ENCODE results near the gene TSPYL2. TPM values are rescaled to one million over a fixed set of nuclear protein-coding genes. Genes with fewer than 3 reads are reported as not detected.
A peak's percentile ranks its signal among the peaks of the same experiment; 100 is the strongest.

The TSPYL2 gene
- total RNA-seq, 1 donor from 2014 or later = 33.4 TPM

DNA sequence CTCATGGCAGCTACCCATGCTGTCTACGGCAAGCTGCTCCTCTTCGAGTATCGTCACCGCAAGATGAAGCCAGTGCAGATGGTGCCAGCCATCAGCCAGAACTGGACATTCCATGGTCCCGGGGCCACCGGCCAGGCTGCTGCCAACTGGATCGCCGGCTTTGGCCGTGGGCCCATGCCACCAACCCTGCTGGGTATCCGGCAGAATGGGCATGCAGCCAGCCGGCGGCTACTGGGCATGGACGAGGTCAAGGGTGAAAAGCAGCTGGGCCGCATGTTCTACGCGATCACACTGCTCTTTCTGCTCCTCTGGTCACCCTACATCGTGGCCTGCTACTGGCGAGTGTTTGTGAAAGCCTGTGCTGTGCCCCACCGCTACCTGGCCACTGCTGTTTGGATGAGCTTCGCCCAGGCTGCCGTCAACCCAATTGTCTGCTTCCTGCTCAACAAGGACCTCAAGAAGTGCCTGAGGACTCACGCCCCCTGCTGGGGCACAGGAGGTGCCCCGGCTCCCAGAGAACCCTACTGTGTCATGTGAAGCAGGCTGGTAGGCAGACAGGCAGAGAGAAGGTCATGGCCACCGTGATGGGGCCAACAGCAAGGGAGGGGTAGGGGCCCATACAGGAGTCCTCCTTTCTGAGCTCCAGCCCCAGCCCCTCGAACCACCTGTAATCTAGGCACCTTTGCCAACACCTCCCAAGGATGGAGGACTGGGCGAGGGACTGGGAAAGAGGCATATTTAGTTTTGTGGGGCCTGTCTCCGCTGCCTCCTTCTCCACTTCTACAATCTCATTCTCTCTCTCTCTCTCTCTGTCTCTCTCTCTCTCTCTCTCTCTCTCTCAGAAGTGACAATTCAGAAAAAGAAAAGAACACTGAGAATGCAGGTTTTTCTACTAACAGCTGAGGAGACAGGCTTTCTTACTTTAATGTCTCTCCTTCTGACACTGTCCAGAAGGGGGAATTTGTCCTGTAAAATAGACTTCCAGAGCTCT is 4.7 kb upstream of the TSPYL2 start:
- DNase-seq (no peak), ATAC-seq (ENCODE audit: poor library complexity) (no peak)
- intact Hi-C loops (cut with DNase I) = no loop called here

DNA sequence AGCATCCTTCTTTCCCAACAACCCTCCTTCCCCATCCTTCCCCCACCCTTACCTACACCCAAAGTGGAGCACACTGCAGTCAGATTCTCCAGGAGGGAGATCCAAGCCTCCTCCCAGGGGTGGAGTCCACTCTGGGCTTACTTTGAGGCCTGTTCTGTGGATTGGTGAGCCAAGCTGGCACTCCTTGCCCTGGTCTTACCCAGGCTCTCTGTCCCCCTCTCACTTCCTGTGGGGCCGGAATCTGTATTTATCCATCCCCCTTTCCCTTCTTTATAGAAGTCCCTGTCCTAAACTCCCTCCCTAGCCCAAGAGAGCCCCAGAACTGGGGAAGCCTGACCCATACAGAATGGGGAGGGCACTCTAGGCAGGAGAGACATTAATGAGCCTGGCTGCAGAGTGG is 3.2 kb upstream of the TSPYL2 start:
- intact Hi-C loops (cut with DNase I) = no loop called here
- no peak for DNase-seq
- no peak for ATAC-seq (ENCODE audit: poor library complexity)

DNA sequence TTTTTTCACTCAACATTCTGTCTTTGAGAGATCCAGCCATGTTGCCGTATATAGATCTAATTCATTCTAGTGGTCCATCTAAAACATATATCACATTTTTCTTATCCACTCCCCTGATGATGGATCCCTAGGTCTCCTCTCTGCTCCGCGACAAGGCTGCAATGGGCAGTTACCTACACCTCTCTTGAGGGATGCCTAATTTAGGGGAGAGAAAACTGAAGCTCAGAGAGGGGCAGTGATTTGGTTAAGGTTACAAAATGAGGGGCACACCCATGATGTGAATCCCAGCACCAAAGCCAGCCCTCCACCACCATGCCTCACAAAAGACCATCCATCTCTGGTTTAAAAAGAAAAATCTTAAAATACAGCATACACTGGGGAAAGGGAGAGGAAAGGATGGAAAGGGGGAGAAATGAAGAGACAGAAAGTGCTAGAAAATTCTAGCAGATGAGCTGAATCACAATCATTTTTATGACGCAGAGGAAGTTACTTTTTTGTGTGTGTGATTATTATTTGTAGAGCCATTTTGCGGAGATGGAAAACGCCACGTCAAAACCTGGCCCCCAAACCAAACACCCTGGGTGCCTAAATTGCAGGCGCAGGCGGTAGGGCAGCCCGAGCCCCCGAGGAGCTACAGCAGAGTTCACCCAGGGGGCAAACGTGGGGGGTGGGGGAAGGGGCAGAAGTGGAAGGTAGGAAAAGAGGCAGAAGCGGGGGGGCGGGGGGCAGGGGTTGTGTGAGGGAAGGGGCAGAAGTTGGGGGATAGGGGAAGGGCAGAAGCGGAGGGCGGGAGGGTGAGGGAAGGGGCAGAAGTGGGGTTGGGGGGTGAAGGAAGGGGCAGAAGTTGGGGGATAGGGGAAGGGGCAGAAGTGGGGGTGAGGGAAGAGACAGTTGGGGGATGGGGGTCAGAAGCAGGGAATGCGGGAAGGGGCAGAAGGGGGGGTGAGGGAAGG is 1.3 kb upstream of the TSPYL2 start:
- DNase-seq = no peak
- ATAC-seq (ENCODE audit: poor library complexity) = no peak
- intact Hi-C loops (cut with DNase I) = no loop called here

DNA sequence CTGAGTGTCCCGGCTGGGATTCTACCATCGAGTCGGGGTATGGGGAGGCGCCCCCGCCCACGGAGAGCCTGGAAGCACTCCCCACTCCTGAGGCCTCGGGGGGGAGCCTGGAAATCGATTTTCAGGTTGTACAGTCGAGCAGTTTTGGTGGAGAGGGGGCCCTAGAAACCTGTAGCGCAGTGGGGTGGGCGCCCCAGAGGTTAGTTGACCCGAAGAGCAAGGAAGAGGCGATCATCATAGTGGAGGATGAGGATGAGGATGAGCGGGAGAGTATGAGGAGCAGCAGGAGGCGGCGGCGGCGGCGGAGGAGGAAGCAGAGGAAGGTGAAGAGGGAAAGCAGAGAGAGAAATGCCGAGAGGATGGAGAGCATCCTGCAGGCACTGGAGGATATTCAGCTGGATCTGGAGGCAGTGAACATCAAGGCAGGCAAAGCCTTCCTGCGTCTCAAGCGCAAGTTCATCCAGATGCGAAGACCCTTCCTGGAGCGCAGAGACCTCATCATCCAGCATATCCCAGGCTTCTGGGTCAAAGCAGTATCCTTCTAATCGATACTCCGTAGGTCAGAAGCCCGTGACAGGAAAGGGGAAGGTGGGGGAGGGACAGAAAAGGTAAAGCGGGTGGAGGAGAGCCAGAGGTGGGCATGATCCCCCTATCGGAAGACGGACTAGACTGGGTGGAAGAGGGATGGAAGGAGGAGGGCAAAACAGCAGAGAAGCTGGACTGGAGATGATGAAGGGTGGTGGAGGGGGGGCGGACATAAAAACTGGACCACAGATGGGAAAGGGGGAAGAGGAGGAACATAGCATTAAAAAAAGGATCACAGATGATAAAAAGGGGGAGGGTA is 828 bp downstream of the TSPYL2 start:
- DNase-seq (no peak), ATAC-seq (ENCODE audit: poor library complexity) (no peak)
- intact Hi-C loops (cut with DNase I) = no loop called here

DNA sequence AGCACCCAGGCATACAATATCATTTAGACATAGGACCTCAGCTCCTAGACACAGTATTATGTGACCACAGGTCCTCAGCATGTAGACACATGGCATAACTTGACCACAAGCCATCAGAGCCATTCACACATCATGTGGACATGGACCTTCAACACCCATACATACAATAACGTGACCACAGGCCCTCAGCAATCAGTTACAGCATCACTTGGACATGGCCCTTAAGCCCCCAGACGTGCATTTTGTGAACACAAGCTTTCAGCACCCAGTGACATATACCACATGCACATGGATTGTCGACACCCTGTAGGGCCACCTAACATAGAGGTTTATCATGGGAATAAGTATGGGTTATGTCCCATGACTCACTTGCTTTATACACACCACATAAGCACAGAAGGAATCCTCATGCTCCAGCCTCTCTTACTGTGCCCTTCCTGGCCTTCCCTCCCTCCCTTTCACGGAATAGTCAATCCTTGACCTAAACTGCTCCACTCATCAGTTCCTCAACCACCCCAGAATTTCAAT is 1.9 kb downstream of the TSPYL2 start:
- intact Hi-C loops (cut with DNase I) = no loop called here
- ATAC-seq (ENCODE audit: poor library complexity) (no peak), DNase-seq (no peak)

DNA sequence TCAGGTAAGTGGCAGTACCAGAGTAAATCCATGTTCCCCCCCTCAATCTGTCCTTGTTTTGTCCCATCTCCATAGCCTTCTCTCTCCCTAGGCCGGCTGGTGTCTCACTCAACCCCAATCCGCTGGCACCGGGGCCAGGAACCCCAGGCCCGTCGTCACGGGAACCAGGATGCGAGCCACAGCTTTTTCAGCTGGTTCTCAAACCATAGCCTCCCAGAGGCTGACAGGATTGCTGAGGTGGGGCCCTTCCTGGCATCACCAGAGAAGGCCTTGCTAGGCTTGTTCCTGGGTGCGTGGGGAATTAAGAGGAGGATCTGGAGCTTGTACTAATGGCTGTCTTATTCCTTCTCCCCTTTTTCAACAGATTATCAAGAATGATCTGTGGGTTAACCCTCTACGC is 2.7 kb downstream of the TSPYL2 start:
- intact Hi-C loops (cut with DNase I) = no loop called here
- ATAC-seq (ENCODE audit: poor library complexity) = no peak
- DNase-seq = no peak

DNA sequence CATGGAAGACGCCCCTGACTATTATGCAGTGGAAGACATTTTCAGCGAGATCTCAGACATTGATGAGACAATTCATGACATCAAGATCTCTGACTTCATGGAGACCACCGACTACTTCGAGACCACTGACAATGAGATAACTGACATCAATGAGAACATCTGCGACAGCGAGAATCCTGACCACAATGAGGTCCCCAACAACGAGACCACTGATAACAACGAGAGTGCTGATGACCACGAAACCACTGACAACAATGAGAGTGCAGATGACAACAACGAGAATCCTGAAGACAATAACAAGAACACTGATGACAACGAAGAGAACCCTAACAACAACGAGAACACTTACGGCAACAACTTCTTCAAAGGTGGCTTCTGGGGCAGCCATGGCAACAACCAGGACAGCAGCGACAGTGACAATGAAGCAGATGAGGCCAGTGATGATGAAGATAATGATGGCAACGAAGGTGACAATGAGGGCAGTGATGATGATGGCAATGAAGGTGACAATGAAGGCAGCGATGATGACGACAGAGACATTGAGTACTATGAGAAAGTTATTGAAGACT is 3.6 kb downstream of the TSPYL2 start:
- ATAC-seq (ENCODE audit: poor library complexity) (no peak), DNase-seq (no peak)
- intact Hi-C loops (cut with DNase I) = no loop called here

DNA sequence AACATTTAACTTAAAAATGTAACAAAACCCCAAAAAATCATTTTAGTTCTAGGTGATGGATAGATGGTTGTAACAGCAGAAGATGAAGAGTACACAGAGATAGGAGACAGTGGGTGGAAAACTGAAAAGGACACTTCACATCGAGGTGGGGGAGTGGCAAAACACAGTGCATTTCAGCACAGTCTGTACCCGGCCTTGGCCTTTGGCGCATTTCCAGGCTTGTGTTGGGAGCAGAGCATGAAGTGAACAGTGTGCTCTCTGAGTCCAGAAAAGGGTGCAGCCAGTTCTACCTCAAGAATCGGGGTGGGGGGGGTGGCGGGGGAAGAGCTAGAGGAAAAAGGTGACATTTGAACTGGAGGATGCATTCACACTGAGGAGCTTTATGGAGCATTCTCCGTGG is 4.3 kb downstream of the TSPYL2 start:
- intact Hi-C loops (cut with DNase I) = no loop called here
- DNase-seq (peak; percentile 79), ATAC-seq (ENCODE audit: poor library complexity) (peak; percentile 8)

DNA sequence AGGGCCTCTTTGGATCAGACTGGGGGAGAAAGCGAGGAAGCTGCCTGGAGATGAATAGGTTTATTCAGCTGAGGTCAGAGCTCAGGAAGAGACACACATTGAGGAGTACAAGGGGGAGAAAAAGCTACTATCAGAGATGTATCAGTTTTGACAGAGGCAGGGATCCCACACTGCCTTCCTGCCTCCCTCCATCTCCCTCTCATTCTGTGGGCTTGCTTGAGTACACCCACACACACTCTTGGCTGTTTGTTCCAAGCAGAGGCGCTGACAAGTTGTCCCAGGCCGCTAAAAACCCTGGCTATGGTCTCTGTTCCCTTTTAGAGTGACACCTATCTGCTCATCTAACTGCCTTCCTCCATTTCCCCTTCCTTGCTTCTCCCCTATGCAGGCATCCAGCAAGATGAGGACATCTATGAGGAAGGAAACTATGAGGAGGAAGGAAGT is 5.2 kb downstream of the TSPYL2 start:
- intact Hi-C loops (cut with DNase I) = no loop called here
- ATAC-seq (ENCODE audit: poor library complexity) = no peak
- DNase-seq = no peak

DNA sequence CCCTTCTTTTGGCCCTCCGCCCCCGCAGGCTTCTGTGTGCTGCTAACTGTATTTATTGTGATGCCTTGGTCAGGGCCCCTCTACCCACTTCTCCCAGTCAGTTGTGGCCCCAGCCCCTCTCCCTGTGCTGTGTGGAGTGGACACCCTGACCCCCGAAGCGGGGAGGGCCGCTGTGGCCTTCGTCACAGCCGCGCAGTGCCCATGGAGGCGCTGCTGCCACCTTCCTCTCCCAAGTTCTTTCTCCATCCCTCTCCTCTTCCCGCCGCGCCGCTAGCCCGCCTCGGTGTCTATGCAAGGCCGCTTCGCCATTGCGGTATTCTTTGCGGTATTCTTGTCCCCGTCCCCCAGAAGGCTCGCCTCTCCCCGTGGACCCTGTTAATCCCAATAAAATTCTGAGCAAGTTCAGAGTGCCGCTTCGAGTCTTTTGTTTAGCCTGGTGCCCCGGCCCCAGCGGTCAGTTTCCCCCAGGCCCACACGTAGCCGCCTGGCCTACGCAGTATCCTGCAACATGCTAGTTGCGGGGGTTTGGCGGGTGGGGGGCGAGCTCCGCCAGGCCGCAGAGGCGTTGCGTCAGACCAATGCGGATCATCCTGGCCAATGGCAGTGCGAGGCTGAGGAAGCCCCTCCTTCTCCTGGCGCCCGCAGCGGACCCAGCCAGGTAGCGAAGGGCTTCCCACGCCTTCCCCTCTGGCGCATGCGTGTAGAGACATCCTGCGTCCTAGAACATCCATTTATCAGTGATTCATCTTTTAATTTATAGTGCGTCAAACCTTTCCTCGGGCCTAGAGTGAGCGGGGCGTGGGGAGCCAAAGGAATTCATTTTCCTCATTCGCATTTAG is 6.2 kb downstream of the TSPYL2 start:
- DNase-seq = peak; percentile 87
- intact Hi-C loops (cut with DNase I) = no loop called here
- peak; percentile 90 for ATAC-seq (ENCODE audit: poor library complexity)

DNA sequence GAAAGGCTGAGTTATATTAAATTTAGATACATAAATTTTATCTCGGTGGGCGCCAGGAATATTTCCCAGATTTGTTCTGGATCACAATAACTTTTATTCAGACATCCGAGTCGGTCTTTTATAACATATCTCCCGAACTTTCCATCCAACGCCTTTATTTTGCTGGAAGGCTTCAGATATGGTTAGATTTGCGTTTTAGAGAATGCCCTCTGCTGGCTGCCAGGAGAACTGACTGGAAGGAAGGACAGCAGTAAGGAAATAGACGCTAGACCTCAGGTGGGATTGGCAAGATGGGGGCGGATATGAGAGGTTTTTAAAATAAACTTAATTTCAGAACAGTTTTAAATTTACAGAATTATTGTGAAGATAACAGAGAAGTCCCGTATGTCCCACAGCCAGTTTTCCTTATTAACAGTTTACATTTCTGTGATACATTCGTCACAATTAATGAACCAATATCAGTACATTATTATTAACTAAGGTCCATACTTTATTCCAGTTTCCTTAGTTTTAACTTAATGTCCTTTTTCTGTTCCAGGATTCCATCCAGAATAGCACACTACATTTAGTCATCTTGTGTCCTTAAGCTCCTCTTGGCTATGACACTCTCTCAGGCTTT is 7.2 kb downstream of the TSPYL2 start:
- intact Hi-C loops (cut with DNase I) = no loop called here
- ATAC-seq (ENCODE audit: poor library complexity) = peak; percentile 41

DNA sequence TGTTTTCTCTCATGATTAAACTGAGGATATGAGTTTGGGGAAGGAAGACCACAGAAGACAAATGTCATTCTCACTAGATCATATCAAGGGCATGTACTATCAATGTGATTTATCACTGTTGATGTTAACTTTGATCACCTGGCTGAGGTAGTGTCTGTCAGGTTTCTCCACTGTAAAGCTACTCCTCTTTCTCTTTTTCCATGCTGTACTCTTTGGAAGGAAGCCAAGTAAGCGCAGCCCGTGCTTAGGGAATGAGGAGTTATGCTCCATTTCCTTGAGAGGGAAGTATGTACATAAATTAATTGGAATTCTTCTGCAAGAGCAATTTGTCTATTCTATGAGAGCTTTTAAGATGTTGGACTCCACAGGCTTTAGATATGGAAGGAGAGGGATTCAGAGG is 7.8 kb downstream of the TSPYL2 start:
- ATAC-seq (ENCODE audit: poor library complexity) (no peak), DNase-seq (no peak)
- intact Hi-C loops (cut with DNase I) = no loop called here

More for the DNA sequence above, 7.2 kb downstream of the TSPYL2 start:
- no peak for DNase-seq

DNA sequence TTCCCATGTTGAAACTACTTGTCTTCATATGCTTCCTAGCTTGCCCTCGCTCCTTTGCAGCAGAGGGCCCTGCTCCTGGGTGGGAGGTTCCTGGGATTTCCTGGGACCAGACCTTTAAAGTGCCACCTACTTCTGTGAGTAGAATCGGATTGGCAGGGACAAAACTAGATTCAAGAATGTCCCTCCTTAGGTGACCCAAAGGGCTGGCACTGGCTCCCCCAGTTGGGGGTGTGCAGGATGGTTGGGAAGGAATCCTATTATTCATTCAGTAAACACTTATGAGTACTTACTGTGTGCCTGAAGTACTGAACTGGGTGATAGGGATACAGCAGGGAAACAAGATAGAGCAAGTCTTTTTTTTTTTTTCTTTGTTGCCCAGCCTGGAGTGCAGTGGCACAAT is 9.2 kb downstream of the TSPYL2 start:
- ATAC-seq (ENCODE audit: poor library complexity) (no peak), DNase-seq (no peak)
- intact Hi-C loops (cut with DNase I) = no loop called here

DNA sequence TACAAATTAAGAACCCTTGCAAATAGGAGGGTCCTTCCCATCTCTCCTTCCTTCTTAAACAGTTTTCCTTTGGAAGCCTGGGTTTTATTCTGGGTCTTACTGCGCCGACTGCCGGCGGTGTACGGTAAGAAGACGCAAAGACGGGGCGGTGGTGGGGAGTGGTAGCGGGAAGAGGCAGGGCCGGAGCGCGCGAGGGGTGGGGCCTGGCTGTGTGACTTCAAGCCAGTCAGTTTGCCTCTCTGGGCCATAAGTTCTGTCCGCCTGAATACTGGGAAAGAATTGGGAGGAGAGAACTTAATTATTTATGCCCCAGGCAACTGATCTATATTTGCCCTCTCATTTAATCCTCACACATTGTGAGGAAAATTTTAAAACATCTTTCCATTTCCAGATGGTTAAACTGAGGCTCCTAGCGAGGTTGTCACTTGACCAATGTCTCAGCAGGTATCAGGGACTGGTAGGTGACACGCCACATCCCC is 11.0 kb downstream of the TSPYL2 start:
- intact Hi-C loops (cut with DNase I) = no loop called here
- peak; percentile 90 for DNase-seq
- ATAC-seq (ENCODE audit: poor library complexity) = peak; percentile 78

DNA sequence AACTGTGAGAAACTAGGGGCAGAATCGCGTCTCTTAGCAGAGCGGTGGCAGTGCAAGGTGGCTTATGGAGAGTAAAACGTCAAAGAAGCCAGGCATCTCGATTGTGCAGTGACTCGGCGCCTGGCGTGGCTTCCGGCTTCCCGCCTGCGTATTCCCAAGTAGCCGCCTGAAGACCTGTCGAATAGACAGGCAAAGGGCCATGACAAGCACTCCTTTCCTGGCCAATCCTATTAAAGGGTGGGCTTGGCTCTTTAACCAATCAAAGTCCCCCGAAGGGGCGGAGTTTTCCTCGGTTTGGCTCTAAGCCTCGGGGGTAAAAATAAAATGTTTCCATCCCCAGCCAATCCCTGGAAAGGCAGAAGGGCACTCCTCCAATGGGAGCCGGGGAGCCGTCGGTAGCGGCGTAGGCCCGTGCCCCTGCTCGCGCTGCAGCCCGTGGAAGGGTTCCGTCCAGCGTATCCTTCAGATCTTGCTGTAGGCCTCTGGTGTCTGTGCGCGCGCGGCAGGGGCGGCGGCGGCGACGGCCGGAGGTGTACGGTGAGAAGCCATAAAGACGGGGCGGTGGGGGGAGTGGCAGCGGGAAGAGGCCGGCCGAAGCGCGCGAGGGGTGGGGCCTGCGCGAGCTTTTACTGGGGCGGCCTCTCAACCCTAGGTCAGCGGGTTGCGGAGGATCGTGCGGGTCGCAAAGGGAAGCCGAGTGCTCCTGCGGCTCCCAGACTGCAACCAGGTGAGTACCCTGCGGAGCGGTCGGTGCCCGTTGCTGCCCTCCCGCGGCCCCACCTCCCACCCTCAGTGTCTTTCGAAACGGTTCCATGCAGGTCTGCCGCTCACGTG is 11.8 kb downstream of the TSPYL2 start, which contains the start of gene KANTR:
Gene KANTR, plus strand, starts transcription at position 395 of the 834 bp plus-strand sequence. CDS start 30,131 bp downstream, outside the sequence.
- intact Hi-C loops (cut with DNase I) = no loop called here
- peak; percentile 91 for ATAC-seq (ENCODE audit: poor library complexity)
- DNase-seq = peak; percentile 88

DNA sequence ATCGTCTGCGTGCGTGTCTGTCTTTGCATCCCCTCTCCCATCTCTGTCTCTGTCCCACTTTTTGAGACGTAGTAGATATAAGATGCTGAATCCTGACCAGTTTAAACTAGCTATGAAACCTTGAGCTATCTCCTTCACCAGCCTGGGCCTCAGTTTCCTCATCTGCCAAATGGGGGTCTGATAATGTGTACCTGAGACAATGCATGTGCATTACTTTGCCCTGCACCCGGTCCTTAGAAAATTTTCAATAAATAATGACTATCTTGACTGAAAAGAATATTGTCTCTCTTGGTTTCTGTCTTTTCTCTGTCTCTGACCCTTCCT is 12.4 kb downstream of the TSPYL2 start:
- ATAC-seq (ENCODE audit: poor library complexity) (no peak), DNase-seq (no peak)
- intact Hi-C loops (cut with DNase I) = no loop called here

Measured in Right ventricle myocardium superior (tissue), 1 donor.